Stimulated activated CD8-positive, alpha-beta memory T cell treated with anti-CD3 and anti-CD28 coated beads, Interleukin-4, amount 100 ng/mL, for 1 hour (primary cell): ENCODE data around the gene IL6ST.
"Not testable (repeated sequence)": the region's sequence is repeated elsewhere in the genome, so short reads cannot be mapped to it uniquely, and the experiment has no call there.

Experiments
- DNase-seq, 2 donors: peaks; one replicate each; pipeline ENCODE4 v3.0.0-alpha.2; 2020; ENCODE audit warnings: low read depth in 2 of 2, low spot score in 1 of 2

IL6ST gene

GRCh38 chr5:56004874-56005273, 10.1 kb upstream of the IL6ST start:
- DNase-seq = no peak

GRCh38 chr5:56003679-56004078, 8.9 kb upstream of the IL6ST start:
- no peak for DNase-seq

GRCh38 chr5:56003179-56003578, 8.4 kb upstream of the IL6ST start:
- no peak for DNase-seq

GRCh38 chr5:56002303-56002702, 7.5 kb upstream of the IL6ST start:
- DNase-seq = no peak

- DNase-seq = not testable (repeated sequence)
Observed at GRCh38 chr5:56000221-56000620, 5.5 kb upstream of the IL6ST start.

GRCh38 chr5:55998966-55999365, 4.2 kb upstream of the IL6ST start:
- DNase-seq = no peak

GRCh38 chr5:55997742-55998351, 3.1 kb upstream of the IL6ST start:
- DNase-seq = no peak

- DNase-seq = peak; percentile 85 to 92
Observed at GRCh38 chr5:55994998-55995914, 493 bp upstream of the IL6ST start.

GRCh38 chr5:55993731-55994494, 850 bp downstream of the IL6ST start:
- no peak for DNase-seq

GRCh38 chr5:55993013-55993412, 1.8 kb downstream of the IL6ST start:
- DNase-seq = no peak

GRCh38 chr5:55991768-55992486, 2.8 kb downstream of the IL6ST start:
- no peak for DNase-seq

- DNase-seq = not testable (repeated sequence)
Observed at GRCh38 chr5:55990895-55991294, 3.9 kb downstream of the IL6ST start.

GRCh38 chr5:55989860-55990259, 4.9 kb downstream of the IL6ST start:
- DNase-seq = no peak

GRCh38 chr5:55988979-55989638, 5.7 kb downstream of the IL6ST start:
- no peak for DNase-seq

- not testable (repeated sequence) for DNase-seq
Observed at GRCh38 chr5:55988428-55988827, 6.3 kb downstream of the IL6ST start.

- DNase-seq = no peak
Observed at GRCh38 chr5:55986931-55987330, 7.8 kb downstream of the IL6ST start.

GRCh38 chr5:55985181-55985580, 9.6 kb downstream of the IL6ST start:
- no peak for DNase-seq

GRCh38 chr5:55983986-55984385, 10.8 kb downstream of the IL6ST start:
- DNase-seq = no peak

GRCh38 chr5:55982957-55983381, 11.8 kb downstream of the IL6ST start:
- DNase-seq = no peak

GRCh38 chr5:55973296-55973695, 21.5 kb downstream of the IL6ST start:
- DNase-seq = no peak

GRCh38 chr5:55969956-55970355, 24.8 kb downstream of the IL6ST start:
- DNase-seq = no peak
